Sigmoid colon (tissue), 4 donors: Measurements from ENCODE around the gene MDP1.

ENCODE experiments used
- EP300 ChIP-seq, 4 donors: sonication (generic); formaldehyde crosslinking; IDR thresholded peaks; one replicate each; pipeline ENCODE4 v1.6.1; 2017; ENCODE audit warnings: antibody characterized with exemption in 4 of 4
- POLR2A ChIP-seq, 2 donors: fragments of 450-650 bp; IDR thresholded peaks; one replicate each; pipeline ENCODE4 v1.6.1; 2016; ENCODE audit warnings: antibody characterized with exemption in 2 of 2, mild to moderate bottlenecking in 2 of 2, moderate library complexity in 2 of 2
- POLR2AphosphoS5 ChIP-seq, 4 donors: sonication (generic); formaldehyde crosslinking; IDR thresholded peaks; one replicate each; pipeline ENCODE4 v1.6.1; 2017; ENCODE audit warnings: antibody characterized with exemption in 4 of 4
- TF ChIP-seq, protein P1 (sequence below), 4 experiments: fragments of 450-650 bp in 3 of 4; fragments of 200-600 bp in 1 of 4; IDR thresholded peaks; one replicate each; pipeline ENCODE4 v1.5.1; 2016 to 2019; ENCODE audit warnings: antibody characterized with exemption in 4 of 4, mild to moderate bottlenecking in 3 of 4, moderate library complexity in 2 of 4

DNA sequence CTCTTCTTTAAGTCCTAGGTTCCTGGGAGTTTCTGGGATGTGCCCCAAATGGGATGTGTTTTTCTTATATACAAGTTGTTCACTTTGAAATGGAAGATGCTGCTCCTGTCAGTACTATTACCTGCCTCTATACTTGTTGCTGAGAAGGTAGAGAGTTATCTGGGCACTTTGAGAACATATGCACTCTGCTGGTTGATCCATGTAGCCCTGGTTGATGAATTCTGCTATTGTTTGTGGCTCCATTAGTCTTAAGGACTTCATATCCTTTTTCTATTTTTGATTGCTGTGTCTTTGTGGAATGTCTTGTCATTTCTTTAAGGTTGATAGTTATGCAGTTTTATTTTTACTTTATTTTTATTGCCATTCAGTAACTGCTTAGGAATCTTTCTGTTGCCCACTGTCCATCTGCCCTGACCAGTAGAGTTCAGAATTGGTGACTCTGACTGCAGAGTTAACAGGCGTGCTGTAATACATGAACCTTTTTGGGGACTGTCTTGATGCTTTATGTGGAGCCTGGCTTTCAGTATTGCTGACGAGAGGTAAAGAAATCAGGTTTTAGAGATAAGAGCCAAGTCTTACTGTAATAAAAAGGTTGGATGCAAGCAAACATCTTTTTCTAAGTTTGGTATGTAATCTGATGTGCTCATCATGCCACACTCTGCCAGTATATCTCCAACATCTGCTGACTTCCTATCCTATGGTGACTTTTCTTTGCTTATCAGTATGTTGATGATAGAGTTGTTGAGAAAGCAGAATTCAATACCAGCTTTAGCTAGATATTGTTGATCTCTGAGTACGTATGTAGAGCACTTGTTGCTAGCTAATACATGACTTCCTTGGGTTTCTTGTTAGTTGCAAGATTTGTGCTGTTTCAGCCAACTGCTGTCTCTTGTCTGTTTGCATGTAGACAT lies 18.5 kb upstream of the MDP1 start:
- TF ChIP-seq POLR2AphosphoS5 (IDR thresholded peaks at IDR 0.05): no peak
- TF ChIP-seq, protein P1, sequence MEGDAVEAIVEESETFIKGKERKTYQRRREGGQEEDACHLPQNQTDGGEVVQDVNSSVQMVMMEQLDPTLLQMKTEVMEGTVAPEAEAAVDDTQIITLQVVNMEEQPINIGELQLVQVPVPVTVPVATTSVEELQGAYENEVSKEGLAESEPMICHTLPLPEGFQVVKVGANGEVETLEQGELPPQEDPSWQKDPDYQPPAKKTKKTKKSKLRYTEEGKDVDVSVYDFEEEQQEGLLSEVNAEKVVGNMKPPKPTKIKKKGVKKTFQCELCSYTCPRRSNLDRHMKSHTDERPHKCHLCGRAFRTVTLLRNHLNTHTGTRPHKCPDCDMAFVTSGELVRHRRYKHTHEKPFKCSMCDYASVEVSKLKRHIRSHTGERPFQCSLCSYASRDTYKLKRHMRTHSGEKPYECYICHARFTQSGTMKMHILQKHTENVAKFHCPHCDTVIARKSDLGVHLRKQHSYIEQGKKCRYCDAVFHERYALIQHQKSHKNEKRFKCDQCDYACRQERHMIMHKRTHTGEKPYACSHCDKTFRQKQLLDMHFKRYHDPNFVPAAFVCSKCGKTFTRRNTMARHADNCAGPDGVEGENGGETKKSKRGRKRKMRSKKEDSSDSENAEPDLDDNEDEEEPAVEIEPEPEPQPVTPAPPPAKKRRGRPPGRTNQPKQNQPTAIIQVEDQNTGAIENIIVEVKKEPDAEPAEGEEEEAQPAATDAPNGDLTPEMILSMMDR (IDR thresholded peaks at IDR 0.05): no peak
- TF ChIP-seq POLR2A (IDR thresholded peaks at IDR 0.05): no peak
- TF ChIP-seq EP300 (IDR thresholded peaks at IDR 0.05): no peak
